Femur (tissue), 1 donor: Measurements from ENCODE around the gene C1orf21.
"Not testable (repeated sequence)": the region's sequence is repeated elsewhere in the genome, so short reads cannot be mapped to it uniquely, and the experiment has no call there.

Experiments used
- DNase-seq: peaks from one replicate; pipeline ENCODE4 v3.0.0-alpha.2; 2017

Gene C1orf21, protein sequence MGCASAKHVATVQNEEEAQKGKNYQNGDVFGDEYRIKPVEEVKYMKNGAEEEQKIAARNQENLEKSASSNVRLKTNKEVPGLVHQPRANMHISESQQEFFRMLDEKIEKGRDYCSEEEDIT

DNA sequence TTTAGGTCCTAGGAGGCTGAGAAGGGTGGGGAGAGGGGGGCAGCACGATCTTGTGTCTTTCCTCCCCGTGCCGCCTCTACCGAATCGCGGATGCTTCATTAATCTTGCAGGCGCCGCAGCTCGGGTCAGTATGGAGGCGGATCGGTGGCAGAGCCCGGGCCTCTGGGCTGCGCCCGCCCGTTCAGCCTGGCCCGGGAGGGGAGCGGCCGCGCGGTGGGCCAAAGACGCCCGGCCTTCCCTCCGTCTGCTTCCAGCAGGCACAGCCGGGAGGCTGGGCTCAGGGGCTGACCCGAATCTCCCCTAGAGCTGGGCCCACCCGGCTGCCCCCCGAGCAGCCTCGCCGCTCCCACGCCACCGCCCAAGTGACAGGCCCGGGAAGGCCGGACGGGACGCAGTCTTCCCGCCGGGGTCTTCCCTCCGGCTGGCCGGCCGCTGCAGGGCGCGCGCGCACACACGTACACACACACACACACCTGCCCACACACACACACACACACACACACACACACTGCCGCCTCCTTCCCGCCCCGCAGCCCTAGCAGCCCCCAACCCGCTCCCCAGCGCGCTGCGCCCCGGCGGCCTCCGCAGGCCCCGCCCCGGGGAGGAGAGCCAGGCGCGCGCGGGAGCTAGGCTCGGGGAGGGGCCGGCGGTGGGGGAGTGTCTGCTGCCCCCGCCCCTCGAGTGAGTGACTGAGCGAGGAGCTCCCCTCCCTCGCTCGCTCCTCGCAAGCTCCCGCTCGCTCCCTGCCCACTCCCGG is at the start of gene C1orf21:
Gene C1orf21 (plus strand): TSS at position 718 of the 757 bp plus-strand sequence. CDS start 90,481 bp downstream, outside the sequence.
- DNase-seq: peak; percentile 95

DNA sequence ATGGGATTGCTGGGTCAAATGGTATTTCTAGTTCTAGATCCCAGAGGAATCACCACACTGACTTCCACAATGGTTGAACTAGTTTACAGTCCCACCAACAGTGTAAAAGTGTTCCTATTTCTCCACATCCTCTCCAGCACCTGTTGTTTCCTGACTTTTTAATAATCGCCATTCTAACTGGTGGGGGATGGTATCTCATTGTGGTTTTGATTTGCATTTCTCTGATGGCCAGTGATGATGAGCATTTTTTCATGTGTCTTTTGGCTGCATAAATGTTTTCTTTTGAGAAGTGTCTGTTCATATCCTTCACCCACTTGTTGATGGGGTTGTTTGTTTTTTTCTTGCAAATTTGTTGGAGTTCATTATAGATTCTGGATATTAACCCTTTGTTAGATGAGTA is 49.0 kb upstream of the C1orf21 start:
- DNase-seq: not testable (repeated sequence)

- DNase-seq: no peak
Observed at GRCh38 chr1:184340984-184341383, 45.8 kb upstream of the C1orf21 start.

GRCh38 chr1:184350573-184350972 is 36.3 kb upstream of the C1orf21 start:
- no peak for DNase-seq

GRCh38 chr1:184351416-184351975 is 35.3 kb upstream of the C1orf21 start:
- DNase-seq: no peak

GRCh38 chr1:184352776-184353175 is 34.1 kb upstream of the C1orf21 start:
- no peak for DNase-seq

- no peak for DNase-seq
Observed at GRCh38 chr1:184354719-184355118, 32.1 kb upstream of the C1orf21 start.

DNA sequence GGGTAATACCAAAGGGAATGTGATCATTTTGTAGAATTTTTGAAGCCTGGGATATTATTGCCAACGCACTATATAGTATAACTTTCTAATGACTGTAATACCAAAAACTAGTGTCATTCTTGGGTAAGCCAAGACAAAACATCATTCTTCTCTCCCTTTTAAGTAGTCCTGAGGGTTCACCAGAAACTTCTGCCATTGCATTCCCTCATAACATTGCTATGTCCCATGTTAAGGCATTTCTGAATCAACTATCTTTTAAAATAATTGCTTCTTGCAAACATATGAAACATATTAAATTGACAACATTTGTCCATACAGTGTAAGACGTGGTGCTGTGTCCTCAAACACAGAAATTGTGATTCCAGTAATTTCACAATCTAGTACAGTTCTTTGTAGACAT is 29.9 kb upstream of the C1orf21 start:
- DNase-seq: no peak

DNA sequence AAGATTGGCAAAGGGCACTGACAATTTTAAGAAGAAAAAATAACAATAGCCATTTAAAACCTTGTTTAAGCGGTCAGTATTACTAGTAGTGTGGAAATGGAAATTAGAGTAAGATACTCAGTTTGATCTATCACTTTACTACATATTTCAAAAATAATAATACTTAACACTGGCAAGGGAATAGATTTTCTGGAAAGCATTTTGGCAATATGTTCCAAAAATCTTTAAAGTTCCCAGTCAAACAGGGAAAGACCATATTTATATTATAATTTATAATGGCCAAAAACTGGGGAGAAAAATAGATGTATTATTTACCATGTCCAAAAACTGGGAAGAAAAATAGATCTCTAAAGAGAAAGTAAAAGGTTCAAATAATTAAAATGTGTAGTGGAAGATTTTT is 28.6 kb upstream of the C1orf21 start:
- DNase-seq: no peak

DNA sequence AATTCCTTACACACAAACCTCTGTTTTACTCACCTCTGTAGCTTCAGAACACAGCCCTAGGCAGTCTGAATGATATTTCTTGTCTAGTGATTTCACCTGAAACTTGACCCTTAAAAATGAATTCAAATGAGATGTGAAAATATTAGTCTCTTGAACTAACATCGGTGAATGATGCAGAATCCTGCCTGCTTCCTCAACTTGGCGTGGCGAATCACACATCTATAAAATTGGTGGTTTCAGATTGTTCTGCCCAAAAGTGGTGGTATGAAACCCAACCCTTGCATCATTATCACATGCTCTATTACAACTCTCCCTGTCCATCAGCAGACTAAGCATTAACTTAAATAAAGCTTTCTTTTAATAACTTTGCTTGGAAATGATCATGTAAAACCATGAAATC is 26.9 kb upstream of the C1orf21 start:
- no peak for DNase-seq

DNA sequence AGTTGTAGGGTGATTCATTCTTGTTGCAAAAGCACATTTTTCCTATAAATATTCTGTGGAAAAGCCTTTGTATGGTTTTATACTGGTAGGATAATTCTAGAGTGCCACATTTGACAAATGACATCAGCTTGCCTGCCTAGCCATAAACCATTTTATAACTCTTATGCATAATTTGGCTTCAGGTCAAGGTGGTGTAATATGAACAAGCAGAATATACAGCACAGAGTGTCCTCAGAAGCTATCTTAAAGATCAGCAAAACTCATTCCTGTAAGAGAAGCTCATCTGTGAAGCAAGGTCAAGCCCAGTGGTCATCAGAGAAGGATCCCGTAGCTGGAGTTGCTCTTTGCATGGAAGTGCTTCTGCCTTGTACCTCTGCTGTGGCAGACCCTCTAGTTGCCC is 24.0 kb upstream of the C1orf21 start:
- no peak for DNase-seq

GRCh38 chr1:184365699-184366098 is 21.1 kb upstream of the C1orf21 start:
- DNase-seq: no peak

- DNase-seq: peak; percentile 30
Observed at GRCh38 chr1:184366997-184367396, 19.8 kb upstream of the C1orf21 start.

DNA sequence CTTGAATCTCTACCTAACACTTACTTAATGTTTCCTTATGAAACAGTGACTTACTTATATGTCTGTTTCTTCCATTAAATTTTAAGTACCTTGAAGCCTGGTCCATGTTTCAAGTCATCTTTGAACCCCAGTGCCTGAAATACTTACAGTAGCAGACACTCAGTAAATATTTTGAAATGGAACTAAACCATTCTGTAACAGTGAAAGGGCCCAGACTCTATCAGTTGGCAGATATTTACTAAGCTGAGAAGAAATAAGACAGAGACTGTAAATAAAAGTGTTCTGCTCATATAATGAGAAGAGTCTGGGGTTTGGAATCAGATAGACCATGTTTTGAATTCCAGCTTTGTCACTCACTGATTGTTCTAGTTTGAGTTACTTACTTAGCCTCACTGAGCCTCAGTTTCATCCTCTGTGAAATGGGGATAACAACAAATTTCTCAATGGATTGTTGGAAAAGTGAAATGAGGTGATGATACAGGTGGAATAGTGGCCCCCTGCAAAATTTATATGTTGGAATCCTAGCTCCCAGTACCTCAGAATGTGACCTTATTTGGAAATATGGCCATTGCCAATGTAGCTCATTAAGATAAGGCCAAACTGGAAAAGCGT is 19.3 kb upstream of the C1orf21 start:
- no peak for DNase-seq

DNA sequence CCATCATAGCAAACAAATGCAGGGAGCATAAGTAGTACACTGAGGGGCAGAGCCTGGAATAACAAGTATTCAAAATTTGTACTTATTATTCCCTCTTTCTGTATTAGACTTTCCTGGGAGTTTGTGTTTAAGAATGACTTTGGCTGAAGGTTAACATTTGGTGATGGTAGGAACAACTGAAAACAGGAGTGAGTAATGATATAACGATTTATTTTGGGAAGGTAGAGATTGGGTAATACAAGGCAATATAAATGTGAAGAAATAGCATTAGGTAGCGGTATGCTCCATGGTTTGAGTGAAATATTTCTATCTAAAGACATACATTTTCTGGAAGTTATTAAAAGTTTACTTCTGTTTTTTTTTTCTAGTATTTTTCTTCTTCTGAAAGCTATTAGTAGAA is 18.5 kb upstream of the C1orf21 start:
- DNase-seq: no peak

GRCh38 chr1:184370850-184371249 is 16.0 kb upstream of the C1orf21 start:
- DNase-seq: no peak

GRCh38 chr1:184373155-184373554 is 13.7 kb upstream of the C1orf21 start:
- DNase-seq: no peak

DNA sequence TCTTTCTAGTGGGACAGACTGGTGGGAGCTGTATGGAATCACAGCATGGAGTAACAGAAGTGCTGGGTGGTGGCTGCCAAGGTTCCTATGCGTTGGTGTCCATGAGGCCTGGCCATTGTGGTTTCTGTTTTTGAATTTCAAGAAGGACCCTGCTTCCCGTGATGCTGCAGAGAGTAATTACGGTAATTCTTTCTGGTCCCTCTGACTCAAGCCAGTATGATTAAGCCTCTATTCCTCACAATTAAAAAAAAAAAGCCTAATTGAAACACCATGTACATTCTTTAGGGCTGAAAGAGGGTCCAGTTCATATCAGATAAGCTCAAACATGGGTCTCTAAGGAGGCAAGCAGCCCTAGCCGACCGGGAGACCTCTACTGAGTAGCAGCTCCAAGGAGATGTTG is 10.5 kb upstream of the C1orf21 start:
- DNase-seq: no peak

DNA sequence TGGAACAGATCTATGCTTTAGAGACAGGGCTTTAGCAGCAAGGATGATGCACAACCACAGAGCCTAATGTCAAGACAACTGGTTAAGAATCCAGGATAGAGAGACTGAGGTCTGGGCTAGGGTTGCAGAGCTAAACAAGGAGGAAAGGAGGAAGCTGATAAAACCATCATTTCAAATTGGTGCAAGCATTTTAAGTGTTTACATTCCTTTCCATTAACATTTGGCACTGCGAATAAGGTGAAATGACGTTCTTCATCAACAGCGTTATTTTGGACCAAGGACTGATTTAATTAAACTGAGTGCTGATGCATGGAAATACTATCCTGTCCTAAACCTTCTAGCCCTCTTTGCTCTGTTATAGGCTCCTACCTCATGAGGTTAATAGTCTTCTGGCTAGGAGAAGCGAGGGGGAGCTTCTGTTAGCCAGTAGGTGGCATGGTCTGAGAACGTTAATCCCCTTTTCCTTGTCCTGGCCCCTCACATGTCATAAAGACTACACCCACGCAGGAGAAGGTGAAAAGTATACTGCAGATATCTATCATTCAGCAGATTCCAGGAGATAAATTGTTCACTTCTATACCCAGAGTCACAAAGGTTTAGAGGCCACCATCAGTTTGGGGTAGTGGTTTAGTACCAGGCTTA is 7.6 kb upstream of the C1orf21 start:
- no peak for DNase-seq

DNA sequence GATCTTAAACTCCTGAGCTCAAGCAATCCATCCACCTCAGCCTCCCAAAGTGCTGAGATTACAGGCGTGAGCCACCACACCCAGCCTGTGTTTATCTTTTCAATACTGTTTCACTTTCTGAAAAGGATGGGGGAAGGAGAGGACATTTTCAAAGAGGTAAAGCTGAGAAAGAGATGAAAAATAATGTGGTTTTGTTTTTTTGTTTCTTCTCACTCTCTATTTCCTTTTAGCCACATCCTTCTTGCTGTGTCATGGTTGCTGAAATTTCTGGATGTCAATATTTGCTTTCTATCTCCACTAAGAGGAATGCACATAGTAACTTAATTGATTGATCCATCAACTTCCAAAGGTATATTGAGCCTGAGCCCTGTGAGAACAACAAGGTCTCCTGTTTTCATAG is 6.4 kb upstream of the C1orf21 start:
- DNase-seq: no peak

GRCh38 chr1:184383772-184384323 is 3.0 kb upstream of the C1orf21 start:
- DNase-seq: no peak

DNA sequence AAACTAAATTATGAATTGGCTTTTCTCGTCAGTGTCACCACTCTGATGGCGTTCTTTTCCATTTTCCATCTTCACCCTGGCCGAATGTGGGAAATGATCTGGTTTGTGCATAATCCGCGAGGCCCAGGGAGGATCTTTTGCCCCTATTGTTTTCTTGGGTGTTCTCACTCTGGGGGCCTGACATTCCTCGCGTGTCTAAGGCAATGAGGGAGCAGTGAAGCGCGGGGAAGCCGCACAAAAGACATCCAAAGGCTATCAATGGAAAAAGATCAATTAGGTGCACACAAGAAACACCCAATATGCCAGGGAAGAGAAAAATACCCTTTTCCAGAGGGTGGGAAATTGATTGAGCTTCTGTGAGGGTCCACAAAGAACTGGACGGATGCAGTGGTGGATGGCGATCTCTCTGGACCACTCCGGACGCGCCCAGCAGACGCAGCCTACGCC is 941 bp upstream of the C1orf21 start:
- no peak for DNase-seq

- DNase-seq: no peak
Observed at GRCh38 chr1:184387069-184387475, 243 bp downstream of the C1orf21 start.
